ENCODE data around the gene SDHD. TPM values are rescaled to one million over a fixed set of nuclear protein-coding genes. Genes with fewer than 3 reads are reported as not detected.
A peak's percentile ranks its signal among the peaks of the same experiment; 100 is the strongest.

Gene SDHD
- 134 TPM for total RNA-seq (2013)
- 100 to 1,000 TPM in 2 of 3 donors, 10 to 100 TPM in 1; 60.4 to 270 (median 270) TPM for polyA plus RNA-seq
- polyA minus RNA-seq = 128 and 235 TPM in 2 replicates
- 21.1 to 64.9 (median 45.2) reads per million in 11 experiments for total RNA-seq

GRCh38 chr11:112086422-112087191, at the start of gene SDHD, which contains the start of gene TIMM8B:
Gene SDHD, plus strand, starts transcription at chr11:112086873. Its CDS starts 35 bp downstream, at chr11:112086908.
Gene TIMM8B, minus strand, starts transcription at chr11:112086756. Its CDS starts 33 bp downstream, at chr11:112086723.
- Mint-ChIP-seq H3K4me1 (peaks cover 41% of the 10 kb centered on the region), H3K4me3 (peak within 1 kb of the TSS; percentile 96 to 99)

More at GRCh38 chr11:112086422-112087191, at the start of gene SDHD, which contains the start of gene TIMM8B:
- Mint-ChIP-seq H3K27ac (peak within 1 kb of the TSS; percentile 95 to 99 (median 98)), H3K27me3 (ENCODE audit: low read depth in 3 of 3) (peaks cover 0 to 2% (median 0%) of the 10 kb centered on the region in 3 donors), H3K36me3 (peaks cover 73% of the 10 kb centered on the region in 2 donors), H3K9me3 (no peaks in the 10 kb centered on the region)
- peak within 1 kb of the TSS; percentile 98 for H3K4me2 ChIP-seq (replicated peaks; ENCODE audit: extremely low read depth, low read length, poor library complexity, severe bottlenecking)
- DNase-seq = peak; percentile 97 to 98 (median 98)
- intact Hi-C loops (cut with micrococcal nuclease) = loop anchor here (2.0 to 10.0 kb wide), 4 partner anchors 14 to 198 kb away; no protein-coding TSS in a partner anchor
- H3K79me2 ChIP-seq (ENCODE audit: insufficient read depth, low read length) = peaks cover 63% of the 10 kb centered on the region
- H3K36me3 ChIP-seq (replicated peaks in 1 of 2; ENCODE audit: control insufficient read depth in 1 of 2, insufficient read depth in 2 of 2, low read length in 2 of 2) = peaks cover 64 to 74% of the 10 kb centered on the region in 2 donors
- H3K27me3 ChIP-seq (ENCODE audit: control insufficient read depth in 2 of 2, insufficient read depth in 2 of 2, low read length in 2 of 2) = no peaks in the 10 kb centered on the region
- H3K4me1 ChIP-seq (ENCODE audit: control insufficient read depth in 1 of 2, insufficient read depth in 2 of 2, low read length in 2 of 2) = peaks cover 24 to 30% of the 10 kb centered on the region in 2 donors
- H4K20me1 ChIP-seq (ENCODE audit: insufficient read depth, low read length) = peaks cover 5% of the 10 kb centered on the region
- H3K9me3 ChIP-seq (replicated peaks in 1 of 2; ENCODE audit: control insufficient read depth in 1 of 2, insufficient read depth in 1 of 2, low read length in 2 of 2) = no peaks in the 10 kb centered on the region
- H3K9ac ChIP-seq (ENCODE audit: insufficient read depth, low read length, poor library complexity, severe bottlenecking) = peak within 1 kb of the TSS; percentile 88
- H3K4me3 ChIP-seq (replicated peaks in 1 of 3; ENCODE audit: low read depth in 2 of 3, low read length in 3 of 3) = peak within 1 kb of the TSS; percentile 89 to 100 (median 95)
- H2AFZ ChIP-seq (ENCODE audit: insufficient read depth, low read depth, low read length, poor library complexity, severe bottlenecking) = peak within 1 kb of the TSS; percentile 99
- under 1% methylated on average over 40 of the region's 45 CpGs for WGBS (ENCODE audit: insufficient coverage)
- peak; percentile 34 for TF ChIP-seq CTCF (IDR thresholded peaks at IDR 0.05)
- H3K27ac ChIP-seq (ENCODE audit: low read depth in 1 of 2, low read length in 2 of 2) = peak within 1 kb of the TSS; percentile 63 to 99
